GM19238 (cell line): ENCODE measurements around the gene NTF4.
A peak's percentile ranks its signal among the peaks of the same experiment; 100 is the strongest.

Experiments
- DNase-seq: peaks from one replicate; pipeline ENCODE4 v3.0.0; 2011; ENCODE audit warnings: low spot score; ENCODE audit not compliant: insufficient read length

Gene NTF4

GRCh38 chr19:49064768-49065611 lies at the start of gene NTF4:
Gene NTF4, minus strand, starts transcription at chr19:49064818. Its CDS starts 2,821 bp downstream, at chr19:49061997.
- DNase-seq, result no peak

GRCh38 chr19:49113762-49114629 lies 49.4 kb upstream of the NTF4 start, which contains the start of gene LIN7B:
Gene LIN7B, plus strand, starts transcription at chr19:49114370. Its CDS starts 35 bp downstream, at chr19:49114405.
- peak; percentile 97 for DNase-seq

- DNase-seq, result no peak
Measured at GRCh38 chr19:49111218-49111998, 46.8 kb upstream of the NTF4 start.

- no peak for DNase-seq
Measured at GRCh38 chr19:49110567-49110966, 45.9 kb upstream of the NTF4 start.

GRCh38 chr19:49109569-49110233 lies 45.1 kb upstream of the NTF4 start:
- DNase-seq, result no peak

GRCh38 chr19:49109051-49109450 lies 44.4 kb upstream of the NTF4 start:
- no peak for DNase-seq

- no peak for DNase-seq
Measured at GRCh38 chr19:49107625-49108459, 43.2 kb upstream of the NTF4 start.

- DNase-seq, result peak; percentile 49
Measured at GRCh38 chr19:49106648-49107135, 42.1 kb upstream of the NTF4 start.

- DNase-seq, result no peak
Measured at GRCh38 chr19:49104229-49104864, 39.7 kb upstream of the NTF4 start.

- no peak for DNase-seq
Measured at GRCh38 chr19:49103331-49104085, 38.9 kb upstream of the NTF4 start.

GRCh38 chr19:49102303-49102702 lies 37.7 kb upstream of the NTF4 start:
- no peak for DNase-seq

- no peak for DNase-seq
Measured at GRCh38 chr19:49101160-49101559, 36.5 kb upstream of the NTF4 start.

- no peak for DNase-seq
Measured at GRCh38 chr19:49098795-49099194, 34.2 kb upstream of the NTF4 start.

GRCh38 chr19:49097453-49098288 lies 33.1 kb upstream of the NTF4 start:
- DNase-seq, result peak; percentile 79

GRCh38 chr19:49094505-49095482 lies 30.2 kb upstream of the NTF4 start:
- no peak for DNase-seq

GRCh38 chr19:49092686-49093085 lies 28.1 kb upstream of the NTF4 start:
- no peak for DNase-seq
